Heart right ventricle (tissue), 16 donors: Measurements from ENCODE around the gene NUDT4. TPM values are rescaled to one million over a fixed set of nuclear protein-coding genes. Genes with fewer than 3 reads are reported as not detected.

ENCODE experiments used
- ATAC-seq, 8 donors: fragments of 200-7000 bp; cut with Tn5 transposase; one replicate each; pipeline ENCODE4 v1.9.1; 2020; ENCODE audit warnings: mild to moderate bottlenecking in 8 of 8, moderate library complexity in 8 of 8, moderate number of reproducible peaks in 1 of 8
- DNase-seq, 2 donors: peaks; one replicate each; pipeline ENCODE4 v3.0.0-alpha.2; 2020
- H3K27ac ChIP-seq, 10 donors: fragments of 200-600 bp; sonication (generic) in 2 of 10; one replicate each; pipeline versions ENCODE4 v1.5.0 to v1.8.0; 2020 to 2022; ENCODE audit warnings: mild to moderate bottlenecking in 3 of 10
- H3K27me3 ChIP-seq, 7 donors: fragments of 200-600 bp; one replicate each; pipeline ENCODE4 v1.8.0; 2021 to 2022; ENCODE audit warnings: mild to moderate bottlenecking in 2 of 7
- H3K36me3 ChIP-seq, 9 donors: fragments of 200-600 bp; sonication (generic) in 1 of 9; one replicate each; pipeline versions ENCODE4 v1.5.0 to v1.8.0; 2020 to 2022; ENCODE audit warnings: mild to moderate bottlenecking in 2 of 9
- H3K4me1 ChIP-seq, 9 donors: fragments of 200-600 bp; sonication (generic) in 1 of 9; one replicate each; pipeline versions ENCODE4 v1.5.0 to v1.8.0; 2020 to 2022; ENCODE audit warnings: mild to moderate bottlenecking in 4 of 9
- H3K4me3 ChIP-seq, 10 donors: fragments of 200-600 bp; sonication (generic) in 2 of 10; one replicate each; pipeline versions ENCODE4 v1.5.0 to v1.8.0; 2020 to 2022; ENCODE audit warnings: mild to moderate bottlenecking in 7 of 10, moderate library complexity in 2 of 10
- H3K9me3 ChIP-seq, 11 donors: fragments of 200-600 bp in 10 of 11; sonication (generic) in 2 of 11; one replicate each; pipeline versions ENCODE4 v1.5.0 to v1.8.0; 2013 to 2022; ENCODE audit warnings: mild to moderate bottlenecking in 2 of 11, control low read depth in 1 of 11, moderate library complexity in 1 of 11
- CTCF ChIP-seq, 9 donors: fragments of 200-600 bp; sonication (generic) in 2 of 9; IDR thresholded peaks; one replicate each; pipeline versions ENCODE4 v1.5.0 to v1.8.0; 2021 to 2022; ENCODE audit warnings: antibody characterized with exemption in 9 of 9, mild to moderate bottlenecking in 5 of 9, moderate library complexity in 1 of 9
- WGBS, 2 donors: extraction: QIAGEN DNeasy Blood & Tissue Kit; methylation state at CpG; one replicate each; pipeline ENCODE4 v1.1.7; 2013; ENCODE audit warnings: inconsistent platforms in 1 of 2; 5-methylcytosine and 5-hydroxymethylcytosine counted together
- intact Hi-C, 10 donors: fragments of 100-400 bp; cut with DNase I; formaldehyde crosslinking; loops; one replicate each; pipeline versions ENCODE4 v1.11.1 to v1.14.2; 2022
- polyA plus RNA-seq, 2 donors: library from polyadenylated mRNA; stranded (reverse); fragments of 200-250 nt; gene quantifications; one replicate each; pipeline ENCODE4 v1.2.3, GENCODE V29; 2013
- total RNA-seq, 10 donors: library from RNA; stranded (reverse); fragmentation: NEBNext Ultra II Directional in 3 of 10; extraction: Animal tissue kit (Norgen Biotek cat#: 25700) in 3 of 10; gene quantifications; one replicate each; pipeline versions ENCODE4 v1.2.1 to v1.2.4, GENCODE V29; 2021 to 2023
- donor health status: Arrhythmogenic right ventricular cardiomyopathy.
- donor health status: ischemic (EF 13 %, LVEDD 7.1; RV severe dilation, severe dysfunction).
- donor health status: healthy with polysubstance abuse.
- donor health status: DM: no; HTN: yes; CAD: no.
- donor health status: DM: no; HTN: no; CAD: no.
- donor health status: ischemic (EF 25% LVEDD 6.9; RV normal size, moderate dysfunction).
- donor health status: ischemic (EF 25% LVEDD 5.7; RV mildly dilated, moderate dysfunction).
- donor health status: healthy.
- donor health status: DM: yes; HTN: yes; CAD: no.
- donor health status: Ischemic cardiomyopathy.
- donor health status: ischemic (EF 35%, LVEDD 5.7; RV mildly dilated, moderate dysfunction).
- donor health status: nonischemic (EF 11% LVEDD 7.7; RV severe dilation, severe dysfunction).
- donor health status: DM: yes; HTN: yes; CAD: no.
- donor health status: PGD.
- donor health status: ischemic (EF 29% LVEDD 5.4; RV normal size, mild dysfunction).
- donor health status: nonischemic (EF 23%, LVEDD 6.1; RV moderate dilation, normal function).

The NUDT4 gene
- total and polyA plus RNA-seq, 12 donors, result 61.1 to 663 (median 210) TPM

GRCh38 chr12:93360688-93361087, 17.0 kb upstream of the NUDT4 start:
- H3K4me1 ChIP-seq, result peaks cover 0 to 45% (median 18%) of the 10 kb centered on the region in 9 donors
- 61 to 71% methylated on average over 2 of the region's 2 CpGs for WGBS, 2 donors
- H3K36me3 ChIP-seq, result no peaks in the 10 kb centered on the region
- DNase-seq (no peak), ATAC-seq (peak in 2 of 8 donors; percentile 24 to 48)
- H3K27me3 ChIP-seq, result no peaks in the 10 kb centered on the region
- peak overlapping the region in 6 of 10 donors; percentile 32 to 80 (median 68) for H3K27ac ChIP-seq
- intact Hi-C loops, result no loop called here
- no peak for TF ChIP-seq CTCF (IDR thresholded peaks at IDR 0.05)
- H3K9me3 ChIP-seq, result no peaks in the 10 kb centered on the region
- H3K4me3 ChIP-seq, result no peak overlapping the region

GRCh38 chr12:93361151-93361919, 16.4 kb upstream of the NUDT4 start:
- H3K9me3 ChIP-seq, result no peaks in the 10 kb centered on the region
- H3K27ac ChIP-seq, result peak overlapping the region in 7 of 10 donors; percentile 32 to 80 (median 68)
- WGBS, 2 donors, result 69 to 73% methylated on average over 5 of the region's 5 CpGs
- no peaks in the 10 kb centered on the region for H3K36me3 ChIP-seq
- intact Hi-C loops, result no loop called here
- peaks cover 0 to 45% (median 18%) of the 10 kb centered on the region in 9 donors for H3K4me1 ChIP-seq
- no peaks in the 10 kb centered on the region for H3K27me3 ChIP-seq
- TF ChIP-seq CTCF (IDR thresholded peaks at IDR 0.05), result no peak
- DNase-seq, result peak; percentile 48 to 73
- no peak overlapping the region for H3K4me3 ChIP-seq
- ATAC-seq, result peak; percentile 87 to 99 (median 94)

GRCh38 chr12:93363841-93364297, 13.9 kb upstream of the NUDT4 start:
- H3K27me3 ChIP-seq, result no peaks in the 10 kb centered on the region
- ATAC-seq, result no peak
- peaks cover 0 to 43% (median 18%) of the 10 kb centered on the region in 9 donors for H3K4me1 ChIP-seq
- 71 to 75% methylated on average over 3 of the region's 3 CpGs for WGBS, 2 donors
- peak overlapping the region in 1 of 10 donors; percentile 22 for H3K27ac ChIP-seq
- DNase-seq, result no peak
- intact Hi-C loops, result no loop called here
- H3K4me3 ChIP-seq, result no peak overlapping the region
- H3K9me3 ChIP-seq, result no peaks in the 10 kb centered on the region
- TF ChIP-seq CTCF (IDR thresholded peaks at IDR 0.05), result no peak
- H3K36me3 ChIP-seq, result no peaks in the 10 kb centered on the region

- intact Hi-C loops, result no loop called here
- no peak overlapping the region for H3K4me3 ChIP-seq
- ATAC-seq, result no peak
- H3K27ac ChIP-seq, result no peak overlapping the region
- H3K27me3 ChIP-seq, result no peaks in the 10 kb centered on the region
- no peak for DNase-seq
- TF ChIP-seq CTCF (IDR thresholded peaks at IDR 0.05), result no peak
- H3K4me1 ChIP-seq, result peaks cover 0 to 26% (median 10%) of the 10 kb centered on the region in 9 donors
- H3K9me3 ChIP-seq, result no peaks in the 10 kb centered on the region
- 78 to 82% methylated on average over 7 of the region's 7 CpGs for WGBS, 2 donors
- no peaks in the 10 kb centered on the region for H3K36me3 ChIP-seq
These were observed 11.9 kb upstream of the NUDT4 start for GRCh38 chr12:93365616-93366405.
